SK-N-SH (cell line): ENCODE measurements around the gene CNTD1.
"Not testable (repeated sequence)": the region's sequence is repeated elsewhere in the genome, so short reads cannot be mapped to it uniquely, and the experiment has no call there.

Experiments used
- FOXJ3 ChIP-seq: sonication (generic); formaldehyde crosslinking; IDR thresholded peaks from 2 replicates; pipeline ENCODE4 v1.5.1; 2020; ENCODE audit warnings: mild to moderate bottlenecking, missing genetic modification reagents
- GATA2 ChIP-seq: sonication (generic); formaldehyde crosslinking; IDR thresholded peaks from 2 replicates; pipeline ENCODE4 v1.5.0; 2020; ENCODE audit warnings: mild to moderate bottlenecking, missing genetic modification reagents
- RAD21 ChIP-seq: IDR thresholded peaks from 2 replicates; pipeline ENCODE4 v1.6.1; 2012; ENCODE audit warnings: mild to moderate bottlenecking, low read length
- TF ChIP-seq, protein P1 (sequence below): fragments of 200-600 bp; sonication (generic); IDR thresholded peaks from 2 replicates; pipeline ENCODE4 v1.6.1; 2017; ENCODE audit warnings: antibody characterized with exemption, mild to moderate bottlenecking, moderate library complexity

DNA sequence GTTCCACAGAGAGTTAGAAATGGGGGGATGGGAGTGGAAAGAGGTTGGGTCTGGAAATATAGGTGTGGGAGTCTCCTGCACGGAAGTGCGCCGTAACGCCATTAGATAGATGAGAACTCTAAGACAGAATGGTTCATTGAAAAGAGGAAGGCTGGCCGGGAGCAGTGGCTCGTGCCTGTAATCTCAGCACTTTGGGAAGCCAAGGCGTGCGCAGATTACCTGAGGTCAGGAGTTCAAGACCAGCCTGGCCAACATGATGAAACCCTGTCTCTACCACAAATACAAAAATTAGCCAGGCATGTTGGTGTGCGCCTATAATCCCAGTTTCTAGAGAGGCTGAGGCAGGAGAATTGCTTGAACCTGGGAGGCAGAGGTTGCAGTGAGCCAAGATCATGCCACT lies 30.7 kb upstream of the CNTD1 start:
- not testable (repeated sequence) for TF ChIP-seq RAD21; GATA2 (CRISPR knock-in tag); FOXJ3 (CRISPR knock-in tag)
- TF ChIP-seq, protein P1, sequence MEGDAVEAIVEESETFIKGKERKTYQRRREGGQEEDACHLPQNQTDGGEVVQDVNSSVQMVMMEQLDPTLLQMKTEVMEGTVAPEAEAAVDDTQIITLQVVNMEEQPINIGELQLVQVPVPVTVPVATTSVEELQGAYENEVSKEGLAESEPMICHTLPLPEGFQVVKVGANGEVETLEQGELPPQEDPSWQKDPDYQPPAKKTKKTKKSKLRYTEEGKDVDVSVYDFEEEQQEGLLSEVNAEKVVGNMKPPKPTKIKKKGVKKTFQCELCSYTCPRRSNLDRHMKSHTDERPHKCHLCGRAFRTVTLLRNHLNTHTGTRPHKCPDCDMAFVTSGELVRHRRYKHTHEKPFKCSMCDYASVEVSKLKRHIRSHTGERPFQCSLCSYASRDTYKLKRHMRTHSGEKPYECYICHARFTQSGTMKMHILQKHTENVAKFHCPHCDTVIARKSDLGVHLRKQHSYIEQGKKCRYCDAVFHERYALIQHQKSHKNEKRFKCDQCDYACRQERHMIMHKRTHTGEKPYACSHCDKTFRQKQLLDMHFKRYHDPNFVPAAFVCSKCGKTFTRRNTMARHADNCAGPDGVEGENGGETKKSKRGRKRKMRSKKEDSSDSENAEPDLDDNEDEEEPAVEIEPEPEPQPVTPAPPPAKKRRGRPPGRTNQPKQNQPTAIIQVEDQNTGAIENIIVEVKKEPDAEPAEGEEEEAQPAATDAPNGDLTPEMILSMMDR = not testable (repeated sequence)
